Kidney epithelial cell (primary cell): ENCODE data around the gene MARS1. TPM values are rescaled to one million over a fixed set of nuclear protein-coding genes. Genes with fewer than 3 reads are reported as not detected.

ENCODE experiments used
- DNase-seq: peaks from one replicate; pipeline ENCODE4 v3.0.0-alpha.2; 2010; ENCODE audit warnings: low read depth
- H3K27me3 ChIP-seq: 2 replicates; pipeline ENCODE4 v1.6.0; 2011; ENCODE audit warnings: low read length; ENCODE audit not compliant: control insufficient read depth, insufficient read depth
- H3K36me3 ChIP-seq: 2 replicates; pipeline ENCODE4 v1.5.1; 2011; ENCODE audit warnings: low read length; ENCODE audit not compliant: control insufficient read depth, insufficient read depth
- H3K4me3 ChIP-seq: 2 replicates; pipeline ENCODE4 v1.5.1; 2011; ENCODE audit warnings: low read depth, mild to moderate bottlenecking, control low read depth, low read length
- CTCF ChIP-seq: IDR thresholded peaks from 2 replicates; pipeline ENCODE4 v1.5.1; 2011; ENCODE audit warnings: mild to moderate bottlenecking, moderate library complexity, low read length, control low read depth, inconsistent platforms; ENCODE audit not compliant: insufficient read depth, poor library complexity, severe bottlenecking
- total RNA-seq: library from RNA; depleted of rRNA; stranded (reverse); fragments of >200 nt; gene quantifications from 2 replicates; pipeline ENCODE4 v1.2.3, GENCODE V29; 2015

MARS1 gene
- total RNA-seq, 1 donor from 2014 or later: 268 TPM

GRCh38 chr12:57444744-57445143 lies 43.1 kb upstream of the MARS1 start:
- Histone ChIP-seq H3K27me3 (no peaks in the 10 kb centered on the region), H3K4me3 (no peak overlapping the region), H3K36me3 (no peaks in the 10 kb centered on the region)
- DNase-seq: no peak
- TF ChIP-seq CTCF: no peak

DNA sequence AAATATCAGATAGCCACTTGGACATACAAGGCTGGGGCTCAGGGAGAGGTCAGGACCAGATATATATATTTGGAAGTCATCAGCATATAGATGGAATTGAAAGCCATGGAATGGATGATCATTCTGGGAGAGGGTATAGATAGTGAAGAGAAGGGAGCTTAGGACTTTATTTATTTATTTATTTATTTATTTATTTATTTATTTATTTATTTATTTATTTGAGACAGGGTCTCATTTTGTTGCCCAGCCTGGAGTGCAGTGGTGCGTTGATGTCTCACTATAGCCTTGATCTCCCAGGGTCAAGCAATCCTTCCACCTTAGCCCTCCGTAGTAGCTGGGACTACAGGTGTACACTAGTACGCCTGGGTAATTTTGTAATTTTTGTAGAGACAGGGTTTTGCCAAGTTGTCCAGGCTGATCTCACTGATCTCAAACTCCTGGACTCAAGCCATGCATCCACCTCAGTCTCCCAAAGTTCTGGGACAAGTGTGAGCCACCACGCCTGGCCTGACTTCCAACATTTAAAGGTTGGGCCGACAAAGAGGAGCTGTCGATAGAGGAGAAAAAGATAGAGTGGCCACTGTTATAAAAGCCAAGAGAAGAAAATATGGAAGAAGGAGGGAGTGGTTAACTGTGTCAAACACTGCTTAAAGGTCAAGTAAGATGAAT lies 41.4 kb upstream of the MARS1 start:
- no peak for TF ChIP-seq CTCF
- no peaks in the 10 kb centered on the region for H3K36me3 ChIP-seq
- no peak overlapping the region for H3K4me3 ChIP-seq
- no peak for DNase-seq
- no peaks in the 10 kb centered on the region for H3K27me3 ChIP-seq

- no peak for TF ChIP-seq CTCF
- DNase-seq: no peak
- H3K27me3 ChIP-seq: peaks cover 2% of the 10 kb centered on the region
- no peaks in the 10 kb centered on the region for H3K36me3 ChIP-seq
- H3K4me3 ChIP-seq: no peak overlapping the region
Measured at GRCh38 chr12:57448669-57449068, 39.2 kb upstream of the MARS1 start.

DNA sequence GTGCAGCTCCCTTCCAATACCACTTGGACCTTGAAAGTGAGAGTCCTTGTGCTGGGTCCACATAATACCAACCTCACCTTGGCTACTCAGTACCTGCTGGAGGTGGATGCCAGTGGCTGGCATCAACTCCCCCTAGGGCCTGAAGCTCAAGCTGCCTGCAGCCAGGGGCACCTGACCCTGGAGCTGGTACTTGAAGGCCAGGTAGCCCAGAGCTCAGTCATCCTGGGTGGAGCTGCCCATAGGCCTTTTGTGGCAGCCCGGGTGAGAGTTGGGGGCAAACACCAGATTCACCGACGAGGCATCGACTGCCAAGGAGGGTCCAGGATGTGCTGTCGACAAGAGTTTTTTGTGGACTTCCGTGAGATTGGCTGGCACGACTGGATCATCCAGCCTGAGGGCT lies 38.5 kb upstream of the MARS1 start:
- DNase-seq: no peak
- Histone ChIP-seq H3K4me3 (no peak overlapping the region), H3K27me3 (peaks cover 2% of the 10 kb centered on the region), H3K36me3 (no peaks in the 10 kb centered on the region)
- no peak for TF ChIP-seq CTCF

GRCh38 chr12:57450057-57450456 lies 37.8 kb upstream of the MARS1 start:
- TF ChIP-seq CTCF: no peak
- Histone ChIP-seq H3K27me3 (peaks cover 2% of the 10 kb centered on the region), H3K36me3 (no peaks in the 10 kb centered on the region), H3K4me3 (no peak overlapping the region)
- no peak for DNase-seq

- no peak for TF ChIP-seq CTCF
- no peaks in the 10 kb centered on the region for H3K36me3 ChIP-seq
- DNase-seq: no peak
Measured at GRCh38 chr12:57451233-57451778, 36.6 kb upstream of the MARS1 start.

More at GRCh38 chr12:57451233-57451778, 36.6 kb upstream of the MARS1 start:
- Histone ChIP-seq H3K27me3 (peaks cover 2% of the 10 kb centered on the region), H3K4me3 (no peak overlapping the region)
